GM15510 (cell line): ENCODE data around the gene CSHL1.
A peak's percentile ranks its signal among the peaks of the same experiment; 100 is the strongest.
"Not testable (repeated sequence)": the region's sequence is repeated elsewhere in the genome, so short reads cannot be mapped to it uniquely, and the experiment has no call there.

Experiments used
- POLR2A ChIP-seq: IDR thresholded peaks from 3 replicates; pipeline ENCODE4 v1.6.1; 2011; ENCODE audit warnings: borderline replicate concordance; ENCODE audit not compliant: insufficient read length; ENCODE audit errors: extremely low read depth

CSHL1 gene

DNA sequence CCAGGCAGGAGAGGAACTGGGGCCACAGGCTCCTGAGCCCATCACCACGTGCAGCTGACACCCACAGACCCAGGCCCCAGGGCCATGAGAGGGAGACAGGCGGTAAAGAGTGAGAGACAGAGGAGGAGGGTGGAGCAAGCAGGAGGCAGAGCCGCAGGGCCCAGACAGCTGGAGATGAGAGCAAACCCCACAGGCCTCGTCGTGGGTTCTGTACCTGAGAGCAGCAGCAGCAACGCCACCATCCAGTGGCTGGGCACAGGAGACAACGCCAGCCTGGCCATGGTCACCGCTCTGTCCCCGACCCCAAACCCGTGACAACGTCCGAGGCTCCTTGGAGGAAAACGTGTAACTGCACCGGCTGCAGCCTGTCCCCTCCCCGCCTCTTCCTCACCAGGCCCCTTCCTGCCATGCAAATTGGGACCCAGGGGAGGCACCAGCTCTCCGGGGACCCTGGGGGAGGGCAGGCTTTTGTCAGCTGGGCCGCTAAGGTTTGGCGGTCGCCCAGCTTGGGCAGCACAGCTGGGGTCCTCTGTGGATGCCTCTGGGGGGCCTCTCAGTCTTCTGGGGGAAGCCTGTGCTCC lies 21.0 kb upstream of the CSHL1 start, which contains the start of gene CD79B:
Gene CD79B, minus strand, starts transcription at position 351 of the 581 bp plus-strand sequence. Its CDS starts 70 bp downstream, at position 281.
- peak; percentile 90 for TF ChIP-seq POLR2A

DNA sequence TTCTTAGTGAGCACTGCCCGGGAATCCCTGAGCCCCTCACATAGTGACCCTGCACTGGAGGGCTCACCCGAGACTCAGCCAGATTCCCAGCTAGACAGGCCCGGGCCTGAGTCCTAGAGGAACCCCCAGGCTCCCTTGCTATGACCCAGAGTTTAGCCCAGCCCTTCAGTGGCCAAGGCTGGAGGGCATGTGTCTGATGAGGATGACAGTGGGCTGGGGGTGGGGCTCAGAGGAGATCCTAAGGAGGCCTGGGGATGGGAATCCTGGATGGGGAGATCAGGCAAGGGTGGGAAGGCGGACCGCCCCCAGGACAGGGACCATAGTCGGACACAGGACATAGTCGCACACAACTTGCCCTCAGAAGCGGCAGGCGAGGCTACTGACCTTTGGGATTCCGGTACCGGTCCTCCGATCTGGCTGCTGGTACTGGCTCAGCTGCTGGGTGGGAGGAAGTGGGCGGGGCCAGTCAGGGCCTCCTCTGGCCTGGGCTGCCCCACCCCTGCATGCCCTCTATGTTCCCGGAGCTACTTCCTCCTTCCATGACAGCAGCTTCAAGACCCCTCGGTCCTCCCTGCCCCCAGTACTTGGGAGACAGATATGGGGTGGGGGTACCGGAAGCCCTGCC lies 20.0 kb upstream of the CSHL1 start:
- peak; percentile 25 for TF ChIP-seq POLR2A

DNA sequence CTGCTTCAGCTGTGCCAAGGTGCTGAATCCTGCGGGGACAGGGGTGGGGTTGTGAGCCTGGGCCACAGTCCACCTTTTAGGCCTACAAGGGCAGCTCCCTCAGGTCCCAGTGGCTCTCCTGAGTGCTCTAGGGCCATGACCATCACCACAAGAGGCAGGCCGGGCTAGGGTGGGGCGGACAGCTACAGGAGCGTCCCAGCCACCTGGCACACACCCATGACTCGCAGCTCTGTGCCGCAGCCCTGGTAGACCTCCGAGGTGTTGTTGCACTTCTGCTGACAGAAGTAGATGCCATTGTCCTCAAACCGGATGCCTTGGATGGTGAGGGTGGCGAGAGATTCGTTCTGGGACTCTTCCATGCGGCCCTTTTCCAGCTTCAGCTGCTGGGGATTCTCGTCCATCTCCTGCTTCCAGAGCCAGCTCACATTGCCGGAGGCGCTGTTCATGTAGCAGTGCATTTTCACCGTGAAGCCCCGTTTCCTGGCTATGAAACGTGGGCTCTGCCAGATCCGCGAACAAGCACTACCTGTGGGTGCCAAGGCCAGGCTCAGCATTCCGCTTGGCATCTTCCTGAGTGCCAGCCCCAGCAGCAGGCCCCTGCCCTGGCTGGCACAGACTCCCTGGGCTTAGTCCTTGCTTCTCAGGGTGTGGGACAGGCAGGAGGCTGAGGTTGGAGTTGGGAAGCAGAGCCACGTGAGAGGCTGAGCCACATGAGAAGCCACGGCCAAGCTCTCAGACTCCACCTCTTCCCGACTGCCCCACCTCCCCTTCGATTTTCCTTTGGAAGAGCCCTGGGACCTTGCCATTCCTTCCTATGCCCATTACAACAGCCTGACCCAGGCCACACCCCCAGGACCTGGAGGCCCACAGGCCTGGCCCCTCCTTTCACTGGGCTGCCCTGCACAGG lies 19.1 kb upstream of the CSHL1 start:
- no peak for TF ChIP-seq POLR2A

DNA sequence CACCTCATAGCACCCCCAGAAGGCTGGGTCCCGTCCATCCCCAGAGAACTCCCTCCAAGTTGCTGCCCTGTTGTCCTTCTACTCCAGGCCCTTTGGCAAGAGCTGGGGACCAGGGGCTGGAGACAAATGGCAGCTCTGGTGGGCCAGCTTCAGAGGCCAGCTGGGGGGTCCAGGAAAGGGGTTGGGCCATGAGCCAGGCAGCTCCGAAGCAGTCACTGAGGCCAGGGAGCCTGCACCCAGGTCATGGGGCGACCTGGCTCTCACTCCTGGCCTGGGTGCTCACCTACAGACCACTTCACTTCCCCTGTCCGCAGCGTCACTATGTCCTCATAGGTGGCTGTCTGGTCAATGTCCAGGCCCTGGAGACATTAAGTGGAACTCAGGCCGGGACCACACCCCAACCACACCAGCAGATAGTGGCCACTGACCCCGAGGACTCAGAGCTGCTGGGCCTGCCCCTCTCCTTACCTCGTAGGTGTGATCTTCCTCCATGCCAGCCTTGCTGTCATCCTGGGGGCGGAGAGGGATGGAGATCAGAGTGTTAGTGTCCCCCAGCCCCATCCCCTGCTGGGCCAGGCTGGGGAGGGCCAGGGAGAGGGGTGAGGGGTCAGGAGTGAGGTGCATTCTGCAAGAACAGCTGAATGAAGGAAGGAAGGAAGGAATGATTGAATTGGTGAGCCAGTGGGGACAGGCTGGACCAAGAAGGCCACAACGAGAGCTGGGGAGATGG lies 18.1 kb upstream of the CSHL1 start:
- no peak for TF ChIP-seq POLR2A

DNA sequence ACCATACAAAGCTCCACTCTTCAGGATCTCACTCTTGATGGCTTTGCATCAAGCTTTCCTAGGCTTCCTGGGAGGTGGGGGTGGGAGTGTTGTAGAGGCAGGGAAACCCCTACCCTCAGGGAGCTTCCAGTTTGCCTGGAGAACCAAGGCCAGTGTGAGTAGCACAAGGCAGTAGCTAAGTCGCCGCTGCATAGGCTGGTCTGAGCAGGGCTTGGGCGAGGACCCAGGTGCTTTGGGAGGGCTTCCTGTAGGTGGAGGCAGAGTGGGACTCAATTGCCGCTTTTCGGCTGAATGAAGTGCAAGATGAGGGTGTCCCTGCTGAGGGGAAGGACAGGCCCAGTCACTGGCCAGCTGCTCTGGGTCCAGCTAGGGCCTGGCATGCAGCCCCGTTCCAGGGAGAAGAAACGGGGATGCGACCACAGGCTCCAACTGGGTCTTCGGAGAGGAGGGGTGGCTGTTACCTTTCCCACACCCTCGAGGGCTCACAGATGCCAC lies 17.2 kb upstream of the CSHL1 start:
- TF ChIP-seq POLR2A: no peak

DNA sequence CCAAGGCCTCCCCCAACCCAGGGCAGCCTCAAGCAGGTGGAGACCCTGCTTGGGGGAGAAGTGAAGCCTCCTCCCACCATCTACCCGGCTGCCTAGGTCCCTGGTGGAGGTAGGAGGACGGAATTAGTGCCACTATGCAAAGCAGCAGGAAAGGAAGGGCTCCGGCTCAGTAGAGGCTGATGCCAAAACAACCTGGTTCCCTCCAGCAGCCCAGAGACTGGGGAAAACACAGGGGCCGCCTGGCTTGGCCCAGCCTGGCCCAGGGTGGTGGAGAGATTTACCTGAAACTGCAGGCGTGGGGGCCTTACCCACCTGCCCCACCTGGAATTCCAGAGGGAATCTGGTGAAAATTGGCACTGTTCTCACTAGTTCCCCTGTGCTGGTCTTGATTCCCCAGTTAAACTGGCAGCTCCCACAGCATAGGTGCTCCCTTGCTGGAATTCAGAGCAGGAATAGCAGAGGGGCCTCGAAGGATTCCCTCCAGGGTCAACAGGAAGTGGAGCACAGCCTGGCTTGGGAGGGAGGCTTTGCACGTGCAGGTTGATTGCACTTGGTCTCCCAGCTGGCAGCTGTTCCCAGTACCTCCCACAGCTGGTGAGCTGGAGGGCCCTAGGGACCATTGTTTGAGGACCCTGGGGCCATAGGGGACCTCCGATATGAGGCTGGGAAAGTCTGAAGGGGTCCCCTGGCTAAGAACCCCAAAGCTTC lies 16.6 kb upstream of the CSHL1 start:
- peak; percentile 14 for TF ChIP-seq POLR2A

DNA sequence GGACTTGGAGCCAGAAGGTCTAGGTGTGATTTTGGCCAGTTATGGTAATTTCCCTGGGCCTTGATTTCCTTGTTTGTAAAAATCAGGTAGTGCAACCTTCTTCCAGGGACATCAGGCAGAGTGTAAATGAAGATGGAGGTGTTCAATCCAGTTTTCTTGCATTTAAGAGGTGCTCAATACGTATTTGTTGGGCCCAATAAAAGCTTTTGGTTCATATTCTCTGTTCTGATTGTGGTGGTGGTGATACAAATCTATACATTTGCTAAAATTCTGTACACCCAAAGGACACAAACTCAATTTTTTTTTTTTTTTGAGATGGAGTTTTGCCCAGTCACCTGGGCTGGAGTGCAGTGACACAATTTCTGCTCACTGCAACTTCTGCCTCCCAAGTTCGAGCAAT lies 15.1 kb upstream of the CSHL1 start:
- no peak for TF ChIP-seq POLR2A

DNA sequence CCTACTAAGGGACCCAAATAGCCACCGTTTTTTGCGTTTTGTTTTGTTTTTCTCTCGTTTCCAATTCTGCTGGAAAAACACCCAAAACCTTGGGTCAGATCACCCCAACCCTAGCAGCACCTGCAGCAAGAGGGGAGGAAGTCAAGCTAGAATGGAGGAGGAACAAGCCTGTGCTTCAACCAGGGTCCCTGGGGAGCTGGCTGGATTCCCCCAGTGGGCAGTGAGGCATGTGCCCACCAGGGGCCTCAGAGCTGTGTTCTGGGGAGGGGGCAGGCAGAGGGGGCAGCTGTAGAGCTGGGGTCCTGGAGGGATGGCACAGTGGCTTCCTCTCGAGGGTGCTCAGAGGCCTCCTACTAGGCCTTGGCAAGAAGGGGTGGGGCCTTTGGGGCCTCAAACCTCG lies 14.6 kb upstream of the CSHL1 start:
- TF ChIP-seq POLR2A: no peak

DNA sequence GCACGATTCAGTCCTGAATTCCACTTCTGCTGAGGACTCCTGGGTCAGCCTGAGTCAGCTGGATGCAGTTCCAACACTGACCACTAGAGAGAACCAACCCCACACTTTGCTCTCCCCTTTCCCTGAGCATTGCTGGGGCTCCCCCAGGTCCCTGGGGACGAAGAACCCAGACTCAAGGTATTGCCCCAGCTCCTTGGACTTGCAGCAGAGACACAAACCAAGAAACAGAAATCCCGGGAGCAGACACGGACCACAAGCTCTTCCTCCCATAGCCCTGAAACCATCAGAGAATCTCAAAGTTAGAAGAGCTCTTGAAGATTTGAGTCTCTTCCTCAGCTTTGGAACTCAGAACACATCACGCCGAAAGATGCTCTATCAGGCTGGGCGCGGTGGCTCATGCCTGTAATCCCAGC lies 8.3 kb upstream of the CSHL1 start:
- TF ChIP-seq POLR2A: no peak

DNA sequence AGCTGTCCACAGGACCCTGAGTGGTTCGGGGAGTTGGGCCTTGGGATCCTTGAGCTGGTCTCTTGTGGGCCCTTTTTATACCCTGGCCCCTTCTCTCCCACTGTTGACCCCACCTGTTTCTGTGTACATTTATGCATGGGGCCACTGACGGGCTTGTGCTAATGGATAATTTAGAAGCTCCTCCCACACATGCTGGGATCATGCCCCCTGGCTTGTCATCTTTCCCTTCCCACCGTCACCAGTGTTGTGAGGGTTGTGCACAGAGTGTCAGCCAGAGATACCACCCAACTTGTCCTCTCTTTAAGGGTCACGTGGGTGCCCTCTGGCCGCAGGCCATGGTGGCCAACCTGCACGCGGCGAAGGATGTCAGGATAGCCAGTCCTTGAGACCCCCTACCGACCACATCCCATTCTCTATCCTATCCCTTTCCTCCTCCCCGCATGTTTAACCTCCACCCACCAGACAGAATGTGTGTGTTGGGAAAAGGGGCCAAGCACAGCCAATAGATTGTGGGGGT lies 7.8 kb upstream of the CSHL1 start, which contains the start of gene GH1:
Gene GH1, minus strand, starts transcription at position 51 of the 517 bp plus-strand sequence. CDS start 63 bp downstream, outside the sequence.
- not testable (repeated sequence) for TF ChIP-seq POLR2A

DNA sequence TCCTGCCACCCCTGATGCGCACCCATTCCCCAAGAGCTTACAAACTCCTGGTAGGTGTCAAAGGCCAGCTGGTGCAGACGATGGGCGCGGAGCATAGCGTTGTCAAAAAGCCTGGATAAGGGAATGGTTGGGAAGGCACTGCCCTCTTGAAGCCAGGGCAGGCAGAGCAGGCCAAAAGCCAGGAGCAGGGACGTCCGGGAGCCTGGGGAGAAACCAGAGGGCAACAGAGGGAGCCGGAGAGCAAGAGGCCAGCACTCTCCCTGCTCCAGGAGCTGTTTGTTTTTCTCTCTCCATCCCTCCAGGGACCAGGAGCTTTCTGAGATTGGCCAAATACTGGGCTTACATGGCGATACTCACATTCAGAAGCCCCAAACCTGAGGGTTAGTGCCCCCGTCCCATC lies 7.2 kb upstream of the CSHL1 start:
- no peak for TF ChIP-seq POLR2A

DNA sequence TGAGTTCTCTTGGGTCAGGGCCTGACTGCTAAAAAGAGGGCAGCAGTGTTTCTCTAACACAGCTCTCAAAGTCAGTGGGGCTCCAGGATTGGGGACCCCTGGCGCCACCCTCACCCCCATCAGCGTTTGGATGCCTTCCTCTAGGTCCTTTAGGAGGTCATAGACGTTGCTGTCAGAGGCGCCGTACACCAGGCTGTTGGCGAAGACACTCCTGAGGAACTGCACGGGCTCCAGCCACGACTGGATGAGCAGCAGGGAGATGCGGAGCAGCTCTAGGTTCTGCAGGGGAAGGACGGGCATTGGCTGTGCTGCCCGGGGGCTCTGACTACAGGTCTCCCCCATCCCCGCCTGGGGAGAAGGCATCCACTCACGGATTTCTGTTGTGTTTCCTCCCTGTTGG lies 6.6 kb upstream of the CSHL1 start:
- TF ChIP-seq POLR2A: no peak

DNA sequence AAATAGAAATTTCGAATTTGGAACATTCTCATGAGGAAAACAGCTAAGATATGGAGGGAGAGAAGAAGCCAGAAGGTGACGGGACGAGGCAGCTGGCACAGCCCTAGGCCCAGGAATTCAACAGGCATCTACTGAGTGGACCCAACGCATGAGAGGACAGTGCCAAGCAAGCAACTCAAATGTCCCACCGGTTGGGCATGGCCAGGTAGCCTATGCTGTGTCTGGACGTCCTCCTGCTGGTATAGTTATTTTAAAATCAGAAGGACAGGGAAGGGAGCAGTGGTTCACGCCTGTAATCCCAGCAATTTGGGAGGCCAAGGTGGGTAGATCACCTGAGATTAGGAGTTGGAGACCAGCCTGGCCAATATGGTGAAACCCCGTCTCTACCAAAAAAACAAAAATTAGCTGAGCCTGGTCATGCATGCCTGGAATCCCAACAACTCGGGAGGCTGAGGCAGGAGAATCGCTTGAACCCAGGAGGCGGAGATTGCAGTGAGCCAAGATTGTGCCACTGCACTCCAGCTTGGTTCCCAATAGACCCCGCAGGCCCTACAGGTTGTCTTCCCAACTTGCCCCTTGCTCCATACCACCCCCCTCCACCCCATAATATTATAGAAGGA lies 5.6 kb upstream of the CSHL1 start:
- no peak for TF ChIP-seq POLR2A

DNA sequence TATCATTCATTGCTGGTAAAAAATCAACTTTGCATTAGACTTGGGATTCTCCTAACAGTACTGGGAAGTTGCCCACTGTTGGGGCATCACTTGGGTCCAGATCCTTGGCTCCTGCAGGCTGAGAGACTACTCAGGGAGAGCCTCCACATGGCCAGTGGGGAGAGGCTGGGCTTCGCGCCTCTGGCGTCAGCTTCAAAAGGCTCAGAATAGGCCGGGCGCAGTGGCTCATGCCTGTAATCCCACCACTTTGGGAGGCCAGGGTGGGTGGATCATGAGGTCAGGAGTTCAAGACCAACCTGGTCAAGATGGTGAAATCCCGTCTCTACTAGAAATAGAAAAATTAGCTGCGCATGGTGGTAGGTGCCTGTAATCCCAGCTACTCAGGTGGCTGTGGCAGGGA lies 3.4 kb upstream of the CSHL1 start:
- TF ChIP-seq POLR2A: no peak

DNA sequence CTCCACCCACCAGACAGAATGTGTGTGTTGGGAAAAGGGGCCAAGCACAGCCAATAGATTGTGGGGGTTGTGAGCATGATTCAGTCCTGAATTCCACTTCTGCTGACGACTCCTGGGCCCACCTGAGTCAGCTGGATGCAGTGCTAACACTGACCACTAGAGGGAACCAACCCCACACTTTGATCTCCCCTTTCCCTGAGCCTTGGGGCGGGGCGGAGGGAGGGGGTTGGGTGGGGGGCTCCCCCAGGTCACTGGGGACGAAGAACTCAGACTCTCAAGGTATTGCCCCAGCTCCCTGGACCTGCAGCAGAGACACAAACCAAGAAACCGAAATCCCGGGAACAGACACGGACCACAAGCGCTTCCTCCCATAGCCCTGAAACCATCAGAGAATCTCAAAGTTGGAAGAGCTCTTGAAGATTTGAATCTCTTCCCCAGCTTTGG lies 621 bp upstream of the CSHL1 start:
- TF ChIP-seq POLR2A: no peak
